Activated naive CD8-positive, alpha-beta T cell treated with anti-CD3 and anti-CD28 coated beads for 36 hours (primary cell): ENCODE data around the gene PLEKHA6. TPM values are rescaled to one million over a fixed set of nuclear protein-coding genes. Genes with fewer than 3 reads are reported as not detected.
"Not testable (repeated sequence)": the region's sequence is repeated elsewhere in the genome, so short reads cannot be mapped to it uniquely, and the experiment has no call there.

ENCODE experiments used
- DNase-seq: peaks from one replicate; pipeline ENCODE4 v3.0.0; 2021
- H3K27ac Mint-ChIP-seq: one replicate; pipeline ENCODE4 v1.8.0; 2022; ENCODE audit warnings: mild to moderate bottlenecking, moderate library complexity, mixed read lengths
- H3K27me3 Mint-ChIP-seq: one replicate; pipeline ENCODE4 v1.8.0; 2022; ENCODE audit warnings: mild to moderate bottlenecking, mixed read lengths
- H3K36me3 Mint-ChIP-seq: one replicate; pipeline ENCODE4 v1.8.0; 2021; ENCODE audit warnings: mild to moderate bottlenecking, mixed read lengths
- H3K4me1 Mint-ChIP-seq: one replicate; pipeline ENCODE4 v1.8.0; 2021; ENCODE audit warnings: mixed read lengths
- H3K4me3 Mint-ChIP-seq: one replicate; pipeline ENCODE4 v1.8.0; 2022; ENCODE audit warnings: mild to moderate bottlenecking, moderate library complexity, mixed read lengths
- H3K9me3 Mint-ChIP-seq: one replicate; pipeline ENCODE4 v1.8.0; 2022; ENCODE audit warnings: mixed read lengths
- total RNA-seq, 2 experiments: library from RNA; stranded (reverse); gene quantifications; one replicate each; pipeline ENCODE4 v1.2.3, GENCODE V29; 2021

PLEKHA6 gene
- total RNA-seq, 2 experiments from 2014 or later = 0.74 to 1.5 TPM

GRCh38 chr1:204241050-204241449, 118.7 kb downstream of the PLEKHA6 start:
- H3K27me3 Mint-ChIP-seq = no peaks in the 10 kb centered on the region
- no peaks in the 10 kb centered on the region for H3K36me3 Mint-ChIP-seq
- no peaks in the 10 kb centered on the region for H3K9me3 Mint-ChIP-seq
- H3K4me3 Mint-ChIP-seq = no peak overlapping the region
- no peak for DNase-seq
- no peaks in the 10 kb centered on the region for H3K4me1 Mint-ChIP-seq
- no peak overlapping the region for H3K27ac Mint-ChIP-seq

- H3K9me3 Mint-ChIP-seq = no peaks in the 10 kb centered on the region
- no peak overlapping the region for H3K4me3 Mint-ChIP-seq
These were observed 119.5 kb downstream of the PLEKHA6 start for GRCh38 chr1:204240233-204240632.

GRCh38 chr1:204239401-204239800, 120.3 kb downstream of the PLEKHA6 start:
- DNase-seq, H3K9me3 Mint-ChIP-seq, H3K27me3 Mint-ChIP-seq, H3K4me3 Mint-ChIP-seq, H3K27ac Mint-ChIP-seq, H3K4me1 Mint-ChIP-seq, H3K36me3 Mint-ChIP-seq: not testable (repeated sequence)

More at GRCh38 chr1:204240233-204240632, 119.5 kb downstream of the PLEKHA6 start:
- DNase-seq = no peak
- H3K36me3 Mint-ChIP-seq = no peaks in the 10 kb centered on the region
- H3K27me3 Mint-ChIP-seq = no peaks in the 10 kb centered on the region
- no peak overlapping the region for H3K27ac Mint-ChIP-seq
- H3K4me1 Mint-ChIP-seq = no peaks in the 10 kb centered on the region

DNA sequence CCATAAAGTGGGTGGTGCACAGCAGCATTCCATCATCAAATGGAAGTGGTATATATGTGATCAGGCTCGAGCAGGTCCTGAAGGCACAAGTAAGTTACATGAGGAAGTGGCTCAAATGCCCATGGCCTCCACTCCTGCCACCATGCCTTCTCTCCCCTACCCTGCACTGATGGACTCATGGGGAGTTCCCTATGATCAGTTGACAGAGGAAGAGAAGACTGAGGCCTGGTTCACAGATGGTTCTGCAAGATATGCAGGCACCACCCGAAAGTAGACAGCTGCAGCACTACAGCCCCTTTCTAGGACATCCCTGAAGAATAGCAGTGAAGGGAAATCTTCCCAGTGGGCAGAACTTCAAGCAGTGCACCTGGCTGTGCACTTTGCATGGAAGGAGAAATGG, 121.2 kb downstream of the PLEKHA6 start:
- H3K9me3 Mint-ChIP-seq, H3K4me1 Mint-ChIP-seq, DNase-seq, H3K27ac Mint-ChIP-seq, H3K36me3 Mint-ChIP-seq, H3K27me3 Mint-ChIP-seq, H3K4me3 Mint-ChIP-seq: not testable (repeated sequence)

DNA sequence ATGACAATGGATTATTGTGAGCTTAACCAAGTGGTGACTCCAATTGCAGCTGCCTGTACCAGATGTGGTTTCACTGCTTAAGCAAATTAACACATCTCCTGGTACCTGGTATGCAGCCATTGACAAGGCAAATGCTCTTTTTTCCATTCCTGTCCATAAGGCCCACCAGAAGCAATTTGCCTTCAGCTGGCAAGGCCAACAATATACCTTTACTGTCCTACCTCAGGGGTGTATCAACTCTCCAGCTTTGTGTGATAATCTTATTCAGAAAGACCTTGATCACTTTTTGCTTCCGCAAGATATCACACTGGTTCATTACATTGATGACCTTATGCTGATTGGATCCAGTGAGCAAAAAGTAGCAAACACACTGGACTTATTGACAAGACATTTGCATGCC, 122.2 kb downstream of the PLEKHA6 start:
- not testable (repeated sequence) for H3K36me3 Mint-ChIP-seq, H3K4me1 Mint-ChIP-seq, H3K27me3 Mint-ChIP-seq, H3K4me3 Mint-ChIP-seq, H3K9me3 Mint-ChIP-seq, DNase-seq, H3K27ac Mint-ChIP-seq

DNA sequence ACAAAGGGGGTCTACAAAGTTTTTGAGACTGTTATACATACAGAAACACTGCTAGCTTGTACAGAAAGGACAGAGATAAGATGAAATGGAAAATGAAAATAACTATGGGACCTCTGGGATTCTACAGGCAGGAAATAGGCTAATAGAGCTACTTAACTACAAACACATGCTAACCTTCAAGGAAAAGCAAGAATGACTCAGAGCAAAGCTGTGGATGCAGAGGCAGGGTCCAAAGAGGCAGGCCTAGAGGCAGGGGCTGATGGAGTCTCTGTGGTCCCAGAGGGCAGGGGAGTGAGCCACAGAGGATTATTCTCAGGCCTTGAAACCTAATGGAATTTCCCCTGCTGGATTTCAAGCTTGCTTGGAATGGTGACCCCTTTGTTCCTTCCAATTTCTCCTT, 127.2 kb downstream of the PLEKHA6 start:
- DNase-seq = no peak
- Mint-ChIP-seq H3K4me1 (no peaks in the 10 kb centered on the region), H3K4me3 (no peak overlapping the region), H3K36me3 (no peaks in the 10 kb centered on the region), H3K9me3 (no peaks in the 10 kb centered on the region), H3K27me3 (no peaks in the 10 kb centered on the region), H3K27ac (no peak overlapping the region)

GRCh38 chr1:204230211-204230610, 129.5 kb downstream of the PLEKHA6 start:
- Mint-ChIP-seq H3K36me3 (no peaks in the 10 kb centered on the region), H3K4me3 (no peak overlapping the region), H3K27me3 (no peaks in the 10 kb centered on the region), H3K9me3 (no peaks in the 10 kb centered on the region), H3K4me1 (no peaks in the 10 kb centered on the region), H3K27ac (no peak overlapping the region)
- DNase-seq = no peak

- H3K9me3 Mint-ChIP-seq = no peaks in the 10 kb centered on the region
- no peak overlapping the region for H3K27ac Mint-ChIP-seq
- H3K4me3 Mint-ChIP-seq = no peak overlapping the region
- H3K27me3 Mint-ChIP-seq = no peaks in the 10 kb centered on the region
- no peaks in the 10 kb centered on the region for H3K4me1 Mint-ChIP-seq
- H3K36me3 Mint-ChIP-seq = no peaks in the 10 kb centered on the region
- DNase-seq = no peak
These were observed 130.8 kb downstream of the PLEKHA6 start for GRCh38 chr1:204228896-204229295.

DNA sequence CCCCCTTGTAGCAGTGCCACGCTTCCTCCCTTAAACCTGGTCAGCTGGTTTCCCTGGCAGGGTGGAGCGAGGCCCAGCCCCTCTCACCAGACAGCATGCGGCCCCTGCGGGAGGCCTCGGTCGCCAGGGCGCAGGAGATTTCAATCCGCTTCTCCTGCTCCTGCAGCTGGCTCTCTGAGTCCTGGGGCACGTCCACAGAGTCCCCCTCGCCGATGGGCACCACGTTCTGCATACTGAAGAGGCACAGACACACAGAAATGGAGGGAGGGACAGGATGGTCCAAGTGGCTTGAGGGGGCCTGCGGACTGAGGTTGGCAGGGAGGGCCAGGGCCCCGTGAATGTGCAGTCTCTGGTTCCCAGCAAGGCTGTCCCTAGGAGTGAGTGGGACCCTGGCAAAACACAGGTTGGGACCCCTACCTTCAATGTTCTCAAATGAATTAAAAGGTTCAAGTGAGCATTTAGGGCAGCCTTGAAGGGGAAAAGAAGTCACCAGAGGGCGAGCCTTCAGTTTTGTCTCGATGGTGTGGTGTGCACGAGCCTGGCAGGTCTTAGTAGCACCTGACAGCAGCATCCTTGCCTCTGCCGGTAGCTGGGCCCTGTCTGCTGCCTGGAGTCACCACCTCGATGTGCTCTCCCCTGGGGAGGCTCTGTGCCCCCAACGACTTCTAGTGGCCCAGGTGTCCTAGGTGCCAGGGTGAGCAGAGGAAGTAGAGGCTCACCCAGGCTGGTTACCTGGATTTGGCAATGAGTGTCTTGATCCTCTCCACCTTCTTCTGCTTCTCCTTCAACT, 131.5 kb downstream of the PLEKHA6 start:
- H3K4me3 Mint-ChIP-seq = no peak overlapping the region
- H3K4me1 Mint-ChIP-seq = no peaks in the 10 kb centered on the region
- H3K36me3 Mint-ChIP-seq = no peaks in the 10 kb centered on the region
- no peaks in the 10 kb centered on the region for H3K9me3 Mint-ChIP-seq
- H3K27ac Mint-ChIP-seq = no peak overlapping the region
- DNase-seq = no peak
- H3K27me3 Mint-ChIP-seq = no peaks in the 10 kb centered on the region

DNA sequence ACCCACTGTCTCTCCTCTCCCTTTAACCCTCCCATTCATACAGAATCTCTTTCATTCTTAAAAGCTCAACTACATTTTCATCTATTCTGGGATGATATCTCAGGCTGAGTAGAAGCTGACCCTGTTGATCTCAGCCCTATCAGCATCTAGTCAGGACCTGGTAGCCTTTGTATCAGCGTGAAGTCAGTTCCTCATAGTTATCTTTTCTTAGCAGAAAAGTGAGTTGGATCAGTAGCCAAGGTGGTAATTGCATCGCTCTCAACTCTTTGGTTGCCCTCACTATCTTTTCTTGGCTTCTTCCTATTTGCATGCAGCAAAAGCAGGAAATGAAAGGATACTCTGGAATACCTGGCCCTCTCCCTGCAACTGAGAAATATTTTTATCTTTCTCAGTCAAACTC, 132.4 kb downstream of the PLEKHA6 start:
- Mint-ChIP-seq H3K27ac (no peak overlapping the region), H3K27me3 (no peaks in the 10 kb centered on the region), H3K9me3 (no peaks in the 10 kb centered on the region), H3K36me3 (no peaks in the 10 kb centered on the region), H3K4me1 (no peaks in the 10 kb centered on the region), H3K4me3 (no peak overlapping the region)
- DNase-seq = no peak

GRCh38 chr1:204225841-204226735, 133.6 kb downstream of the PLEKHA6 start:
- H3K4me3 Mint-ChIP-seq = no peak overlapping the region
- no peaks in the 10 kb centered on the region for H3K36me3 Mint-ChIP-seq
- H3K9me3 Mint-ChIP-seq = no peaks in the 10 kb centered on the region
- no peak for DNase-seq
- no peaks in the 10 kb centered on the region for H3K27me3 Mint-ChIP-seq
- no peak overlapping the region for H3K27ac Mint-ChIP-seq
- no peaks in the 10 kb centered on the region for H3K4me1 Mint-ChIP-seq

DNA sequence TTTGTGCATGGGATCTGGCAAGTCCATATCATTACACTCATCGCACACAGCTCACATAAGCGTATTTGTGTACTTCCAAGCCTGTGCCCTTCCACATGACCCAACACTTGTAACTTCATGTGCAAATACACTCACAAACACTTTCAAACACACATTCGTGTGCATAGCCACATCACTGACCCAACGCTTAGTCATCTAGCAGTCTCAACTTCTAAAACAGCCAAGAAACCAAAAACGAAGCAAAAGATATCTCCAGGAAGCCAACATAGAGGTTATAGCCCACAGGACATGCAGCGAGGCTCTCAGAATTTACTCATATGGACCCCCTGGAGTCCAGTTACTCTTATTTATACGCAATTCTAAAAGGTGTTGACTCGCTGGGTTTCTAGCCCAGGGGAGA, 135.1 kb downstream of the PLEKHA6 start:
- no peak overlapping the region for H3K27ac Mint-ChIP-seq
- no peaks in the 10 kb centered on the region for H3K27me3 Mint-ChIP-seq
- no peak for DNase-seq
- no peaks in the 10 kb centered on the region for H3K4me1 Mint-ChIP-seq
- H3K36me3 Mint-ChIP-seq = no peaks in the 10 kb centered on the region
- H3K9me3 Mint-ChIP-seq = no peaks in the 10 kb centered on the region
- no peak overlapping the region for H3K4me3 Mint-ChIP-seq

DNA sequence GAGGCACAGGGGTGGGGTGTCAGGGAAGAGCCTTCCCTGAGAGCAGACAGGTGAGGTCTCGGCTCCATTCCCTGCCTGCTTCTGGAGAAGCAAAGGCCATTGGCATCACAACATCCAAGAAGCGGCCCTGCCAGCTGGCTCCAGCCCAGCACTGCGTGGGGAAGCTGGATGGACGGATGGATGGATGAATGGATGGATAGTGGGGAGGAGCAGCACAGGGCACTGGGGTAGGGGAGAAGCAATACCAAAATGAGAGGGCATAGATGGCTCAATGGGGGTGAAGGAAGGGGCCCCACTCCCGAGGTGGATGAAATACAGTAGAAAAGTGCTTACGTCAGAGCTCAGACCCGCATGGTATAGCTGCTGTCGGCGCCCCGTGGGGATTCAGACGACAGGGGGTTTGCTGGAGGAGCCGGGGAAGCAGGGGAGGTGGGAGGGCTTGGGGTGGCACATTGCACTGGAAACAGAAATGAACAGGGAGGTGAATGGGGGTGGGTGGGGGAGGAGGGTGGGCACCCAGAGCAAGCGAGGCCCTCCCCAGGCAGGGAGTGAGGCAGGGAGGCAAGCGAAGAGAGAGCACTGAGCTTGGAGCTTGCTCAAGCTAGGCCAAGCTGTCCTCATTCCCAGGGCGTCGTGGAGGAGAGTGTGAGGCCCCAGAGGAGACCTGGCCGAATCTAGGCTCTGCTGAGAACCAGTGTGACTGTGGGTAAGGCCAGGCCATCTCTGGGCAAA, 136.4 kb downstream of the PLEKHA6 start:
- H3K36me3 Mint-ChIP-seq = no peaks in the 10 kb centered on the region
- no peak overlapping the region for H3K27ac Mint-ChIP-seq
- H3K9me3 Mint-ChIP-seq = no peaks in the 10 kb centered on the region
- H3K4me1 Mint-ChIP-seq = no peaks in the 10 kb centered on the region
- no peak overlapping the region for H3K4me3 Mint-ChIP-seq
- H3K27me3 Mint-ChIP-seq = no peaks in the 10 kb centered on the region
- no peak for DNase-seq

GRCh38 chr1:204222764-204223055, 137.0 kb downstream of the PLEKHA6 start:
- no peak for DNase-seq

DNA sequence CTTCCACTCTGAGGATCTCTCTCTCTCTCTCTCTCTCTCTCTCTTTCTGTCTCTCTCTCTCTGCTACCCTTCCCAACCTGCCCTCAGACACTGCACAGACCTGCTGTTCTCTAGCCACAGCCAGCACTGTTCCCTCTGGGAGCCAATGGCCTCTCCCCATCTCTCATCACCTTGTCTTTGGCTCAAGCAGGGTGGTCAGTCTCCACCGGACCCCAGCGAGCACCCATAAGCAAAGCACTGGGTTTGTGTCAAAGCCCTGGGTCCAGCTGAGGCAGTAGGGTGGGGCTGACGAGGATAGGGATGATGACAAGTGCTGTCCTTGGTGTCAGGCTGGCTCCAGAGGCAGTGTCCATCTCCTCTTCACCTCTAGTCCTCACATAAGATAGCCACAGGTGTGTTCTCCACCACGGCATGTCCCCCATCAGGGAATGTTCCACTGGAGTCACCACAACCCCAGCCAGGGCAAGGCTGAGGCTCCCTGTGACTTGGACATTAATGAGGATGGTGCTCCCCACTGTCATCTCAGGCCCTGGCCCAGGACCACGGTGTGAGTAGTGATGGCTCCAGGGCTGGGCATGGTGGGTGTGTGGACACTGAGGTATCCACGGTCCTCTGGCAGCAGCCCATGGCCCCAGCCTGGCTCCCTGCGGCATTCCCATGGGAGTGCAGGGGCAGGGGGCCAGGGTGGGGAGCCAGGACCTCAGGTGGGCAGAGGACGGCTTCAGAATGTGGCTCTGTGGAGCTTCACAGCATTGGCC, 137.5 kb downstream of the PLEKHA6 start:
- no peak for DNase-seq

More at GRCh38 chr1:204222764-204223055, 137.0 kb downstream of the PLEKHA6 start:
- no peaks in the 10 kb centered on the region for H3K27me3 Mint-ChIP-seq
- no peaks in the 10 kb centered on the region for H3K9me3 Mint-ChIP-seq
- H3K4me1 Mint-ChIP-seq = no peaks in the 10 kb centered on the region
- H3K27ac Mint-ChIP-seq = no peak overlapping the region
- no peak overlapping the region for H3K4me3 Mint-ChIP-seq
- H3K36me3 Mint-ChIP-seq = no peaks in the 10 kb centered on the region

More for the DNA sequence above, 137.5 kb downstream of the PLEKHA6 start:
- Mint-ChIP-seq H3K9me3 (no peaks in the 10 kb centered on the region), H3K36me3 (no peaks in the 10 kb centered on the region), H3K4me1 (no peaks in the 10 kb centered on the region), H3K27ac (no peak overlapping the region), H3K27me3 (no peaks in the 10 kb centered on the region), H3K4me3 (no peak overlapping the region)
